CD4-positive, CD25-positive, alpha-beta regulatory T cell (primary cell): ENCODE data around the gene PSG7. TPM values are rescaled to one million over a fixed set of nuclear protein-coding genes. Genes with fewer than 3 reads are reported as not detected.
"Not testable (repeated sequence)": the region's sequence is repeated elsewhere in the genome, so short reads cannot be mapped to it uniquely, and the experiment has no call there.

ENCODE experiments used
- ATAC-seq, 2 donors: fragments of 150-1000 bp; cut with Tn5 transposase; one replicate each; pipeline ENCODE4 v1.10.0; 2021; ENCODE audit warnings: low read depth in 2 of 2, moderate number of reproducible peaks in 2 of 2, moderate library complexity in 1 of 2
- DNase-seq, 3 donors: peaks; one replicate each; pipeline versions ENCODE4 v3.0.0 to v3.0.0-alpha.2; 2012 to 2022; ENCODE audit warnings: mixed read lengths in 1 of 3
- H3K27ac ChIP-seq: one replicate; pipeline ENCODE4 v1.7.0; 2013; ENCODE audit warnings: mild to moderate bottlenecking, low read length; ENCODE audit not compliant: insufficient read depth, poor library complexity, severe bottlenecking
- H3K27me3 ChIP-seq: one replicate; pipeline ENCODE4 v1.7.0; 2013; ENCODE audit warnings: low read length; ENCODE audit not compliant: control insufficient read depth, insufficient read depth
- H3K36me3 ChIP-seq: one replicate; pipeline ENCODE4 v1.7.0; 2013; ENCODE audit warnings: mild to moderate bottlenecking, low read length, moderate library complexity; ENCODE audit not compliant: control insufficient read depth, insufficient read depth
- H3K4me1 ChIP-seq: 2 replicates; pipeline ENCODE4 v1.7.0; 2013; ENCODE audit warnings: mild to moderate bottlenecking, low read length; ENCODE audit not compliant: insufficient read depth, control insufficient read depth, poor library complexity, severe bottlenecking
- H3K4me3 ChIP-seq: one replicate; pipeline ENCODE4 v1.7.0; 2013; ENCODE audit warnings: low read depth, mild to moderate bottlenecking, low read length, moderate library complexity
- H3K9me3 ChIP-seq, 2 experiments: 1 replicate in 1 of 2; 2 replicates in 1 of 2; pipeline ENCODE4 v1.7.0; 2013; ENCODE audit warnings: low read length in 2 of 2, mild to moderate bottlenecking in 1 of 2, moderate library complexity in 1 of 2; ENCODE audit not compliant: control insufficient read depth in 2 of 2
- H3K27ac Mint-ChIP-seq, 3 donors: one replicate each; pipeline ENCODE4 v1.8.0; 2020 to 2022; ENCODE audit warnings: mild to moderate bottlenecking in 3 of 3, mixed read lengths in 3 of 3, moderate library complexity in 2 of 3
- H3K27me3 Mint-ChIP-seq: one replicate; pipeline ENCODE4 v1.8.0; 2022; ENCODE audit warnings: mild to moderate bottlenecking, mixed read lengths
- H3K36me3 Mint-ChIP-seq: one replicate; pipeline ENCODE4 v1.8.0; 2020; ENCODE audit warnings: mixed read lengths
- H3K4me1 Mint-ChIP-seq, 4 donors: one replicate each; pipeline ENCODE4 v1.8.0; 2020 to 2022; ENCODE audit warnings: mixed read lengths in 4 of 4, mild to moderate bottlenecking in 1 of 4
- H3K4me3 Mint-ChIP-seq, 4 donors: one replicate each; pipeline ENCODE4 v1.8.0; 2020 to 2022; ENCODE audit warnings: mild to moderate bottlenecking in 4 of 4, mixed read lengths in 4 of 4, moderate library complexity in 3 of 4
- H3K9me3 Mint-ChIP-seq, 7 donors: one replicate each; pipeline ENCODE4 v1.8.0; 2020 to 2022; ENCODE audit warnings: mixed read lengths in 7 of 7, mild to moderate bottlenecking in 3 of 7, moderate library complexity in 2 of 7
- polyA plus RNA-seq, 4 donors: library from polyadenylated mRNA; unstranded; fragments of 300-500 nt; fragmentation: Illumina TruSeq; gene quantifications; one replicate each; pipeline ENCODE4 v1.2.3, GENCODE V29; 2021
- total RNA-seq: library from RNA; stranded (reverse); gene quantifications from one replicate; pipeline ENCODE4 v1.2.3, GENCODE V29; 2022

The PSG7 gene
- total and polyA plus RNA-seq, 5 donors from 2014 or later: not detected

DNA sequence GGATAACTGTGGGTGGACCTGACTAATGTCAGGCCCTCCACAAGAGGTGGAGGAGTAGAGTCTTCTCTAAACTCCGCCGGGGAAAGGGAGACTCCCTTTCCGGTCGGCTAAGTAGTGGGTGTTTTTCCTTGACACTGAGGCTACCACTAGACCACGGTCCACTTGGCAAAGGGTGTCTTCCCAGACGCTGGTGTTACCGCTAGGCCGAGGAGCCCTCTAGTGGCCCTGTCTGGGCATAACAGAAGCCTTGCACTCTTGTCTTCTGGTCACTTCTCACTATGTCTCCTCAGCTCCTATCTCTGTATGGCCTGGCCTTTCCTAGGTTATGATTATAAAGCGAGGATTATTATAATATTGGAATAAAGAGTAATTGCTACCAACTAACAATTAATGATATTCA lies 13.9 kb downstream of the PSG7 start:
- H3K27me3 Mint-ChIP-seq, H3K4me3 Mint-ChIP-seq, H3K4me1 Mint-ChIP-seq, H3K27me3 ChIP-seq, H3K9me3 Mint-ChIP-seq, H3K4me3 ChIP-seq, H3K27ac ChIP-seq, H3K36me3 Mint-ChIP-seq, H3K36me3 ChIP-seq, H3K9me3 ChIP-seq, H3K4me1 ChIP-seq, H3K27ac Mint-ChIP-seq, ATAC-seq: not testable (repeated sequence)
- peak in 1 of 3 donors; percentile 9 for DNase-seq

DNA sequence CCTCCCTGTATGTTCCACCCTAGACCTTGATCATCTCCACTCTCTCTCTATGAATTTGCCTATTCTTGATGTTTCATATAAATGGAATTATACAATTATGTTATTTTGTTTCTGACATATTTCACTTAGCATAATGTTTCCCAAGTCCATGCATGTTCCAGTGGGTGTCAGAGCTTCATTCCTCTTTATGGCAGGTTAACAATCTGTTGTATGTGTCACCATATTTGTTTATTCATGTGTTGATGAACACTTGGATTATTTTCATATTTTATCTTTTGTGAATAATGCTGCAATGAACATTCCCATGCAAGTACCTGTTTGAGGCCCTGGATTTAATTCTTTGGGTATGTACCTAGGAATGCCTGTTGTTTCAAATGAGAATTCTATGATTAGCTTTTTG lies 16.0 kb downstream of the PSG7 start:
- H3K4me1 ChIP-seq, H3K27ac Mint-ChIP-seq, H3K9me3 Mint-ChIP-seq, H3K27me3 Mint-ChIP-seq, H3K4me3 ChIP-seq, H3K9me3 ChIP-seq, ATAC-seq, H3K27me3 ChIP-seq, DNase-seq, H3K4me3 Mint-ChIP-seq, H3K36me3 ChIP-seq, H3K4me1 Mint-ChIP-seq, H3K27ac ChIP-seq, H3K36me3 Mint-ChIP-seq: not testable (repeated sequence)

DNA sequence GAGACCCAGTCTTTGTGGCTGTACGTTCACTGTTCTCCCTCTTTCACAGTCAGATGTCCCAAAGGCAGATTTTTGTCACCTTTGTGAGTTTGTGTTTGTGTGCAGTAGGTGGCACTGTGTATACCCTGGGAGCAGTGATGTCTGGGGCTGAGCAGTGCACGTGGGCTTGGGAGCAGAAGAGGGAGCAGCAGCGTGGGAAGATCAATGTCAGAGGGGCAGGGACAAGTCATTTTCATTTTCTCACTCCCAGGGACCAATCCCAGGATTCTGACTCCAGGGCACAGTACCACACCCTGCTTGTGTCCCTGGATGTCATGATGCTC lies 17.3 kb downstream of the PSG7 start:
- Histone ChIP-seq H3K27ac (no peak overlapping the region), H3K36me3 (no peaks in the 10 kb centered on the region), H3K9me3 (no peaks in the 10 kb centered on the region), H3K27me3 (no peaks in the 10 kb centered on the region), H3K4me3 (no peak overlapping the region), H3K4me1 (no peaks in the 10 kb centered on the region)
- H3K27ac Mint-ChIP-seq: no peak overlapping the region
- ATAC-seq (no peak), DNase-seq (no peak)
- peaks cover 8% of the 10 kb centered on the region for H3K27me3 Mint-ChIP-seq
- H3K4me1 Mint-ChIP-seq: no peaks in the 10 kb centered on the region
- H3K4me3 Mint-ChIP-seq: no peak overlapping the region
- H3K9me3 Mint-ChIP-seq: peaks cover 0 to 5% (median 0%) of the 10 kb centered on the region in 7 donors
- no peaks in the 10 kb centered on the region for H3K36me3 Mint-ChIP-seq

DNA sequence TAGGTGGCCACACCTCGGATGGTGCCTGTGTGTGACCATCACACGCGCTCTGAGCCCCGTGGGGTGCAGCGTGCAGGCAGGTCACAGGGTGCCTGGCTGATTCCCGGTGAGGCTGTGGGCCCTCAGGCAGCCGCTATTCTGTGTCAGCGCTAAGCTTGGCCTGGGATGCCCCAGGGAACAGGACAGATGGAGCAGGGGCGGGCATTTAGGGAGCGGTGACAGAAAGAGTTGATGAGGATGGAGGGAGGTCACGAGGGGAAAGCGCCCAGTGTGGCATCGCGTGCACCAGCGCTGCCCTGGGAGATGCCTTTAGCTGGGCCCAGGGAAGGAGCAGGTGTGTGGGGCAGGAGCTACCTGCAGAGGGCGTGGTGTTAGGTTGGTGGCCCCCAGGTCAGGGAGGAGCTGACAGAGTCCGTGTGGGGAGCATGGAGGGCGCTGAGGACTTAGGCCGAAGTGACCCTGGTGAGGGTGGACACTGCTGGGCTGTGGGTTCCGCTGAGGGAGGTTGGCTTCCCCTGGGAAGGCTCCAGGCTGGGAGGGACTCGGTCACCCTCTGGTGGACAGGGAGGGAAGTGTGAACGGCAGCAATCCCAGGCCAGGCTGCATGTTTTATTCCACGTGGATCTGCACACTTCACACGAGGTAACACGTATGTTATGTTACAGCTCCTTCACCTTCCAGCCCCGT lies 17.8 kb downstream of the PSG7 start:
- not testable (repeated sequence) for H3K27me3 ChIP-seq, H3K27me3 Mint-ChIP-seq, H3K4me3 Mint-ChIP-seq, H3K36me3 Mint-ChIP-seq, ATAC-seq, H3K27ac Mint-ChIP-seq, H3K27ac ChIP-seq, H3K4me1 ChIP-seq, H3K9me3 Mint-ChIP-seq, H3K36me3 ChIP-seq, H3K4me1 Mint-ChIP-seq, H3K4me3 ChIP-seq, DNase-seq, H3K9me3 ChIP-seq

DNA sequence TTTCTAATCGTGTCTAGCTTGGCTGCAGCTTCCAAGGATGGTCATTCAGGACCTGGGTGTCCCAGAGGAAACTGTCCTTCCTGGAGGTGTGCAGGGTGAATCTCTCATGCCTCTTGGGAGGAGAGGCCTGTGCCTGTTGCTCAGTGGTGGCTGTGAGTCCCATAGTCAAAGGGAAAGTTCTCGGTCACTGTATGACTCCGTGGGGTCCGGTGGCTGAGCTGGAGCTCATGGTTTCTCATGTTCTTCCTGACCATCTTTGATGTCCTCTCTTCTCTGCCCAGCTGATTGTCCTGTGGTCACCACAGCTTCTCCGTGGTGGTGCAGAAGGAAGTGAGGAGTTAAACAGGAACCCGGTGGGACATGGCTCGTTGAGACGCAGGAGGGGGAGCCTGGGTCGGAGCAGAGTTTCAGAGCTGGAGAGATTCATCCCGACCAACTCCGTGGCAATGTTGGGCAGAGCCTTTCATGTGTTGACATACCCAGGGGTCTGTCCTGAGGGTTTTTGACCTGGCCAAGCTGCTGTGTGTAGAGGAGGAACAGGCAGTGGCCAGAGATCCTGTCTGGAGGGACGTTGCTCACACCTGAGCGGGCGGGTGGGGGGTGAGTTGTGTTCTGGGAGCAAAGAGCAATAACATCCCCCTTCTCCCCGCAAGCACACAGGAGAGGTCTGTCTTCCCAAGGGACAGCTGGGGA lies 18.5 kb downstream of the PSG7 start:
- not testable (repeated sequence) for H3K4me3 Mint-ChIP-seq, H3K36me3 ChIP-seq, H3K9me3 Mint-ChIP-seq, DNase-seq, H3K27ac Mint-ChIP-seq, H3K36me3 Mint-ChIP-seq, H3K4me3 ChIP-seq, H3K27me3 ChIP-seq, H3K4me1 ChIP-seq, H3K9me3 ChIP-seq, ATAC-seq, H3K4me1 Mint-ChIP-seq, H3K27ac ChIP-seq, H3K27me3 Mint-ChIP-seq

DNA sequence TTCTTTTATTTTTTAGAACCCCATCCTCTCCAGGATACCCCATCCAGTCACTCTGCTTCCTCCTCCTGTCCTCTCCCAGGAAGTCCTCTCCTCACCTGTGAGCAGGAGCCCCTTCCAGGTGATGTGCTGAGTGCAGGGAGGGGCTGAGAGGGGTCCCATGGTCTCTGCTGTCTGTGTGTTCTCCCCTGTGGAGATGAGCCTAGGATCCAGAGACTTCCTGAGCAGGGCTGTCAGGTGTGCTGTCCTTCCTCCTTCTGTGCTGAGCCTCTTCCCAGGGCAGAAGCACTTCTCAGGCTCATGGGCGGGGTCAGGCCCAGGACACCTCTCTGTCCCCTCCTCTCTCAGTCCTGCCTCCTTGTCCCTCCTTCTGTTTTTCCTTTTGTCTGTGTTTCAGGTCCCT lies 19.4 kb downstream of the PSG7 start, which contains the start of gene PSG6:
Gene PSG6 (minus strand): TSS at position 261 of the 400 bp plus-strand sequence. CDS start 102 bp downstream, at position 159.
- not testable (repeated sequence) for H3K9me3 ChIP-seq, ATAC-seq, H3K27ac ChIP-seq, H3K36me3 ChIP-seq, DNase-seq, H3K27me3 ChIP-seq, H3K4me1 Mint-ChIP-seq, H3K4me3 Mint-ChIP-seq, H3K36me3 Mint-ChIP-seq, H3K27me3 Mint-ChIP-seq, H3K4me3 ChIP-seq, H3K9me3 Mint-ChIP-seq, H3K4me1 ChIP-seq
- peak within 1 kb of the TSS in 1 of 3 donors; percentile 45 for H3K27ac Mint-ChIP-seq

DNA sequence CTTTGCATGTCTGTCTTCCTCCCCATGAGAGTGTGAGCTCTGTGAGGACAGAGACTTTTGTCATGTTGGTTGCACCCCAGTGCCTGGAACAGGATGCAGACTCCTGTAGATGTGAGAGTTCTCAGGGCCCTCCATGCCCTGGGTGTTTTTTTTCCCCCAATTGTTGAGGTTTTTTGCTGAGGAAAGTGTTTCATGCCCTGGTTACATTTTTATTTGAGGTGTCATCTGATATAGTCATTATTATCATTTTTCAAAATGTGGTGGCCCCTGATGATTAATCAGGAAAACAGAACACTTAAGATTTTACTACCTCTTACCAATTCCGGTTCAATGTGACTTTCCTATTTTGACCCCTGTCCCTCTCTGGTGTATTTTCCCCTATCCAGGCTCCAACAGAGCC lies 20.1 kb downstream of the PSG7 start:
- H3K4me1 Mint-ChIP-seq, H3K9me3 Mint-ChIP-seq, H3K4me3 Mint-ChIP-seq, H3K27ac ChIP-seq, H3K27me3 ChIP-seq, DNase-seq, H3K36me3 Mint-ChIP-seq, H3K27me3 Mint-ChIP-seq, H3K4me1 ChIP-seq, ATAC-seq, H3K4me3 ChIP-seq, H3K9me3 ChIP-seq, H3K36me3 ChIP-seq: not testable (repeated sequence)
- H3K27ac Mint-ChIP-seq: peak overlapping the region in 1 of 3 donors; percentile 45

DNA sequence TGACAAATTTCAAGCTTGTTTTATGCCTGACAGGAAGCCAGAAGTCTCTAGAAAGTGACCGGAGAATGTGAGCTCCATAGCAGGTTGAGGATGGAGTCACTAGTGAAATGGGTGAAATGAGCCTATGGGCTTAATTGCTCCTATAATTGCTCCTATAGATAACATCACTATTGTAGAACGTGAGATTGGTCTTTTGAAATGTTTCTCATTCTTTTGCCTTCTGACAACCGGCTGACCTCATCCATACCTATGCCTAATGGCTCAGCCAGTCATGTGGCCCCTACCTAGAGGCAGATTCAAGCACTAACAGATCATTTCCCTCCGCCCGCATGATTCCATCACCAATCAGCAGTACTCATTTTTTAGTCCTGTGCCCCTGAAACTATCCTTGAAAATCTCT lies 23.5 kb downstream of the PSG7 start:
- not testable (repeated sequence) for ATAC-seq, H3K4me3 ChIP-seq, H3K27me3 ChIP-seq, H3K4me3 Mint-ChIP-seq, H3K9me3 ChIP-seq, H3K4me1 ChIP-seq, H3K27ac Mint-ChIP-seq, H3K9me3 Mint-ChIP-seq, H3K36me3 Mint-ChIP-seq, H3K4me1 Mint-ChIP-seq, DNase-seq, H3K27ac ChIP-seq, H3K36me3 ChIP-seq, H3K27me3 Mint-ChIP-seq
